Lower lobe of right lung (tissue), 2 donors: ENCODE results near the gene HDAC8. TPM values are rescaled to one million over a fixed set of nuclear protein-coding genes. Genes with fewer than 3 reads are reported as not detected.
A peak's percentile ranks its signal among the peaks of the same experiment; 100 is the strongest.
"Not testable (repeated sequence)": the region's sequence is repeated elsewhere in the genome, so short reads cannot be mapped to it uniquely, and the experiment has no call there.

ENCODE experiments used
- ATAC-seq, 2 donors: fragments of 200-7000 bp; cut with Tn5 transposase; one replicate each; pipeline ENCODE4 v1.9.1; 2020 to 2022; ENCODE audit warnings: mild to moderate bottlenecking in 2 of 2, moderate library complexity in 2 of 2
- DNase-seq: peaks from one replicate; pipeline ENCODE4 v3.0.0-alpha.2; 2020
- H3K27ac ChIP-seq: fragments of 200-600 bp; one replicate; pipeline ENCODE4 v1.8.0; 2022
- H3K27me3 ChIP-seq: fragments of 200-600 bp; one replicate; pipeline ENCODE4 v1.8.0; 2022; ENCODE audit warnings: low read depth
- H3K36me3 ChIP-seq: fragments of 200-600 bp; one replicate; pipeline ENCODE4 v1.8.0; 2022; ENCODE audit warnings: mild to moderate bottlenecking
- H3K4me1 ChIP-seq: fragments of 200-600 bp; one replicate; pipeline ENCODE4 v1.8.0; 2022
- H3K4me3 ChIP-seq: fragments of 200-600 bp; one replicate; pipeline ENCODE4 v1.8.0; 2022; ENCODE audit warnings: mild to moderate bottlenecking
- H3K9me3 ChIP-seq: fragments of 200-600 bp; one replicate; pipeline ENCODE4 v1.8.0; 2022
- intact Hi-C: fragments of 100-400 bp; cut with DNase I; formaldehyde crosslinking; loops from one replicate; pipeline ENCODE4 v1.11.0; 2022
- total RNA-seq: library from RNA; stranded (reverse); fragmentation: NEBNext Ultra II Directional; extraction: Animal tissue kit (Norgen Biotek cat#: 25700); gene quantifications from one replicate; pipeline ENCODE4 v1.2.1, GENCODE V29; 2021
- TF ChIP-seq, protein P1 (sequence below): fragments of 200-600 bp; IDR thresholded peaks from one replicate; pipeline ENCODE4 v1.8.0; 2022; ENCODE audit warnings: antibody characterized with exemption, mild to moderate bottlenecking
- donor health status: DM: no; HTN: yes; CAD: no; lungs with severe emphysema.

Gene HDAC8
- total RNA-seq, 1 donor from 2014 or later = 26.9 TPM

DNA sequence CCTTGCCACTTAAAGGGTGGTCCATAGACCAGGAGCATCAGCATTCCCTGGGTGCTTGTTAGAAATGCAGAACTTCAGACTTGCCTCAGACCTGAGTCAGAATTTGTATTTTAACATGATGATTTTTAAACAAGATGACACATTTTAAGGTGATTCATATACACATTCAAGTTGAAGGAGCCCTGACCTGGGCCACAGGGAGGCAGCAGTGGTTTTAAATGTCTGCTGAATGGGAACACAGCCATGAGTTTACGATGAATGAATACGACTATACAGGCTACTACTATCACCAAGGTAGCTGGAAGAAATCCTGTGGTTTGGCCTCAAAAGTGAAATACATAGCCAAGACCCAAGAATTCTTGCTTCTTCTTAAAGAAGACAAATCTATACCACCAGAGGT is 2.9 kb downstream of the HDAC8 start:
- ATAC-seq (no peak), DNase-seq (no peak)
- Histone ChIP-seq H3K27ac (no peak overlapping the region), H3K4me1 (peaks cover 6% of the 10 kb centered on the region), H3K4me3 (no peak overlapping the region), H3K36me3 (peaks cover 47% of the 10 kb centered on the region), H3K27me3 (no peaks in the 10 kb centered on the region), H3K9me3 (no peaks in the 10 kb centered on the region)
- intact Hi-C loops = no loop called here
- TF ChIP-seq, protein P1, sequence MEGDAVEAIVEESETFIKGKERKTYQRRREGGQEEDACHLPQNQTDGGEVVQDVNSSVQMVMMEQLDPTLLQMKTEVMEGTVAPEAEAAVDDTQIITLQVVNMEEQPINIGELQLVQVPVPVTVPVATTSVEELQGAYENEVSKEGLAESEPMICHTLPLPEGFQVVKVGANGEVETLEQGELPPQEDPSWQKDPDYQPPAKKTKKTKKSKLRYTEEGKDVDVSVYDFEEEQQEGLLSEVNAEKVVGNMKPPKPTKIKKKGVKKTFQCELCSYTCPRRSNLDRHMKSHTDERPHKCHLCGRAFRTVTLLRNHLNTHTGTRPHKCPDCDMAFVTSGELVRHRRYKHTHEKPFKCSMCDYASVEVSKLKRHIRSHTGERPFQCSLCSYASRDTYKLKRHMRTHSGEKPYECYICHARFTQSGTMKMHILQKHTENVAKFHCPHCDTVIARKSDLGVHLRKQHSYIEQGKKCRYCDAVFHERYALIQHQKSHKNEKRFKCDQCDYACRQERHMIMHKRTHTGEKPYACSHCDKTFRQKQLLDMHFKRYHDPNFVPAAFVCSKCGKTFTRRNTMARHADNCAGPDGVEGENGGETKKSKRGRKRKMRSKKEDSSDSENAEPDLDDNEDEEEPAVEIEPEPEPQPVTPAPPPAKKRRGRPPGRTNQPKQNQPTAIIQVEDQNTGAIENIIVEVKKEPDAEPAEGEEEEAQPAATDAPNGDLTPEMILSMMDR = no peak

DNA sequence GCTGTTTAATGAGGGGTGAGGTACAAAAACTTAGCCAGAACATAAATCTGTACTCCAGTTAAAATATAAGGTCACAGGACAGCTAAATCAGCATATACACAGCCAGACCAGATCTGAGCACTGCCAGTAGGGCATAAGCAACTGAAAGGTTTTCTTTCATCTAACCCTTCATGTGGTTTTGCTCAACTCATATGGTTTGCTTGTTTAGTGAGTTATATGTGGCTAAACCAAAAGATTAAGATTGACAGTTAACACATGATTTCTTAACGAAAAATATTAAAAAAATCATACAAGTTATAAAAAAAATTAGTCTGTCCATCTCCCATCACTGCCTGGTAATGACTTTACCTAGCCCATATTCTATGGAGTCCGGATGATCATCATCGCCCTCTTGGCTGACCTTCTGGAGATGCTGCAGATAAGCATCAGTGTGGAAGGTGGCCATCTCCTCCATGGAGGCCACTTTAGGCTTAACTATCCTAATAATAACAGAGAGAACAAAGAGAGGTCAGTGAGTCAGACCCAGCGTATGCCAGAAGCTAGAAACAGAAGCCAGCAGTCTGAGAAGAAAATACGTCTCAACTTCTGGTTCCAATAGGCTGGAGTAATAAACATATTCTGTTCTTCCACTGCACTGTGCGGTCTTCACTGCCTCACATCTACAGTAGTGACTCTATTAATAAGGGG is 4.1 kb downstream of the HDAC8 start:
- Histone ChIP-seq H3K9me3 (no peaks in the 10 kb centered on the region), H3K27ac (no peak overlapping the region), H3K36me3 (peaks cover 49% of the 10 kb centered on the region), H3K27me3 (no peaks in the 10 kb centered on the region), H3K4me3 (no peak overlapping the region), H3K4me1 (peaks cover 6% of the 10 kb centered on the region)
- ATAC-seq (no peak), DNase-seq (no peak)
- intact Hi-C loops = no loop called here
- TF ChIP-seq, protein P1 = no peak

DNA sequence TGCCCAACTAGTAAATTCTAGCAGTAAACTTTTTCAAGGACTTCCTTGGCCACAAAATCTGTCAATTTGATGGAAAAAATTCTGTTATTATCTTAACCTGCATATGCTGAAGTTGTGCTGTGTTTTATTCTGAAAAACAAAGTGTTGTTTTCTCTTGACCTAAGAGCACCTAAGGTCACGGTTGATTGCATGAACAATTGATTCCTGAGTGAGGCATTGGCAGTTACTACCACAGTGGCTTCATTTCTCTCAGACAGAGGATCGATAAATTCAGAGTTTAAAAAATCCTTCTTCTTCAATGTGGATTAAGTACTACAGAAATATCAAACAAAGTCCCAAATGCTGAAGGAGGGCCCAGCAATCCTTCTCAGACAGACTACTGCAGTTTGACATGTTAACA is 6.2 kb downstream of the HDAC8 start:
- DNase-seq (no peak), ATAC-seq (no peak)
- H3K27ac ChIP-seq = no peak overlapping the region
- no peaks in the 10 kb centered on the region for H3K9me3 ChIP-seq
- peaks cover 49% of the 10 kb centered on the region for H3K36me3 ChIP-seq
- intact Hi-C loops = no loop called here
- TF ChIP-seq, protein P1 = no peak
- H3K4me1 ChIP-seq = peaks cover under 1% of the 10 kb centered on the region
- H3K4me3 ChIP-seq = no peak overlapping the region
- no peaks in the 10 kb centered on the region for H3K27me3 ChIP-seq

DNA sequence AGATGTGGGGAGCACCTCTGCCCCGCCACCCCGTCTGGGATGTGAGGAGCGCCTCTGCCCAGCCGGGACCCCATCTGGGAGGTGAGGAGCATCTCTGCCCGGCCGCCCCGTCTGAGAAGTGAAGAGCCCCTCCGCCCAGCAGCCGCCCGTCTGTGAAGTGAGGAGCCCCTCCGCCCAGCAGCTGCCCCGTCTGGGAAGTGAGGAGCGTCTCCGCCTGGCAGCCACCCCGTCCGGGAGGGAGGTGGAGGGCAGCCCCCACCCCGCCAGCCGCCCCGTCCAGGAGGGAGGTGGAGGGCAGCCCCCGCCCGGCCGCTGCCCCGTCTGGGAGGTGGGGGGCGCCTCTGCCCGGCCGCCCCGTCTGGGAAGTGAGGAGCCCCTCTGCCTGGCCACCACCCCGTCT is 13.0 kb downstream of the HDAC8 start:
- H3K4me3 ChIP-seq, H3K27ac ChIP-seq, ATAC-seq, DNase-seq, H3K36me3 ChIP-seq, intact Hi-C loops, H3K27me3 ChIP-seq, H3K4me1 ChIP-seq, H3K9me3 ChIP-seq: not testable (repeated sequence)

DNA sequence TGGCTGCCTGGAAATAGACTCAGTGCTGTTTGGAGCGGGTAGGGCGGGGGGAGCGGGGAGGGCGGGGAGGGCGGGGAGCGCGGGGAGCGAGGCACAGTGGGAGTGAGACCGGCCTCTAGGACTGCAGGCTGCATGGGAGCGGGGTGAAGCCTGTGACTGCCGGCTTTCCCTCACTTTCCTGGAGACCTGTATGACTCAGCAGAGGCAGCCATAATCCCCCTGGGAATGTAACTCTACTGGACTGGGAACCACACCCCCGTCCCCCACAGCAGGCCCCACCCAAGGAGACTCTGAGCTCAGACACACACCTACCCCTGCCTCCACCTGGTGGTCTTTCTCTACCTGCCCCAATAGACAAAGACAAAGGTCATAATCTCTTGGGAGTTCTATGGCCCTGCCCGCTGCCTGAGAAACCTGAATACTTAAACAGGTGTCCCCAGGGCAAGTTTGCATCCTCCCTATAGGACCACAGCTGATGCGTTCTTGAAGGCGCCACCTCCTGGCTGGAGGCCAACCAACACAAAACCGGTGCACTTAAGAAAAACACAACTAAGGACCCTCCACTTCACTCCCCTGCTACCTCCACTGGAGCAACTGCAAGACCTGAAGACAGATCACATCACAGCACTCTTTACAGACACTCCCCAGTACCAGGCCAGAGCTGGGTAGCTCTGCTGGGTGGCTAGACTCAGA is 18.0 kb downstream of the HDAC8 start:
- H3K36me3 ChIP-seq = no peaks in the 10 kb centered on the region
- no peaks in the 10 kb centered on the region for H3K4me1 ChIP-seq
- DNase-seq = no peak
- no peaks in the 10 kb centered on the region for H3K27me3 ChIP-seq
- intact Hi-C loops = no loop called here
- H3K4me3 ChIP-seq = no peak overlapping the region
- no peaks in the 10 kb centered on the region for H3K9me3 ChIP-seq
- TF ChIP-seq, protein P1 = no peak
- peak in 1 of 2 donors; percentile 26 for ATAC-seq
- no peak overlapping the region for H3K27ac ChIP-seq

DNA sequence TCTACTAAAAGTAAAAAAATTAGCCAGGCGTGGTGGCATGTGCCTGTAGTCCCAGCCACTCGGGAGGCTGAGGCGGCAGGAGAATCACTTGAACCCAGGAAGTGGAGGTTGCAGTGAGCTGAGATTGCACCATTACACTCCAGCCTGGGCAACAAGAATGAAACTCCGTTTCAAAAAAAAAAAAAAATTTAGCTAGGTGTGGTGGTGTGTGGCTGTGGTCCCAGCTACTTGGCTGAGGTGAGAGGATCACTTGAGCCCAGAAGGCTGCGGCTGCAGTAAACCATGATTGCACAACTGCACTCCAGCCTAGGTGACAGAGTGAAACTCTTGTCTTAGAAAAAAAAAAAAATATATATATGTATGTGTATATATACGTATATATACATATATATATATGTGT is 20.2 kb downstream of the HDAC8 start:
- ATAC-seq (peak; percentile 73 to 88), DNase-seq (peak; percentile 46)
- H3K9me3 ChIP-seq, H3K27me3 ChIP-seq, H3K36me3 ChIP-seq, H3K4me1 ChIP-seq, H3K4me3 ChIP-seq, intact Hi-C loops: not testable (repeated sequence)
- H3K27ac ChIP-seq = peak overlapping the region; percentile 11
